Epithelial cell of alveolus of lung (primary cell): ENCODE results near the gene REXO2. TPM values are rescaled to one million over a fixed set of nuclear protein-coding genes. Genes with fewer than 3 reads are reported as not detected.

Experiments used
- total RNA-seq: library from RNA; depleted of rRNA; stranded (reverse); fragments of >200 nt; gene quantifications from 2 replicates; pipeline ENCODE4 v1.2.1, GENCODE V29; 2015

Gene REXO2
- 103 and 231 TPM in 2 replicates for total RNA-seq

DNA sequence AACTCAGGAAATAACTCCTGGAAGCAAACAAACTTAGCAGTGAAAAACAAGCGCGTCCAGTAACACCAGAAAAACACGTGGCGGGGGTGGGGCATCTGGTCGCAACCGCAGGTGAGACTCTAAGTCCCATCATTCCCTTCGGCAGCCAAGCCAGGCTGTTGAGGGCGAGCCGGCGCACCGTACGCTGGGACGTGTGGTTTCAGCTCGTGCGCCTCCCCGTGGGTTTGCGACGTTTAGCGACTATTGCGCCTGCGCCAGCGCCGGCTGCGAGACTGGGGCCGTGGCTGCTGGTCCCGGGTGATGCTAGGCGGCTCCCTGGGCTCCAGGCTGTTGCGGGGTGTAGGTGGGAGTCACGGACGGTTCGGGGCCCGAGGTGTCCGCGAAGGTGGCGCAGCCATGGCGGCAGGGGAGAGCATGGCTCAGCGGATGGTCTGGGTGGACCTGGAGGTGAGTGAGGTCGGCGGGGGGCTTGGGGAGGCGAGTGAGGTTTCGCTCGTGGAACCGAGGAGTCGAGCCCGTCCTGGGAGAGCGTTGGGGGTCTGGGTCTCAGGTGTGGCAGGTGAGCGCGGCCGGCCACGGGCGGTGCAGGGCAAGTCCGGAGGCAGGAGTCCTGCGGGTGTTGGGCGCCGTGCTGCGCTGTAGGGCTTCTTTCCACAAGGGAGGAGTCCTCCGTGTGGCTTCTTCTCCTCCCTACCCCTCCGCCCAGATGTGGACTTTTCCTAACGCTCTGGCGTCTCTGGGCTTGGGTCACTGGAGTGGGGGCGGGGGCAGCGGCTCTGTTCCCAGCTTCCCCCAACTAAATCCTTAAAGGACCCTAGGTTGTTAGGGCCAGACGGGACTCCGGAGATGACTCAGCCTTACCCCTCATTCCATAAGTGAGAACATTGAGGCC, at the start of gene REXO2:
REXO2 (plus strand) TSS at position 239 of the 892 bp plus-strand sequence; CDS start at position 301, 62 bp downstream.

DNA sequence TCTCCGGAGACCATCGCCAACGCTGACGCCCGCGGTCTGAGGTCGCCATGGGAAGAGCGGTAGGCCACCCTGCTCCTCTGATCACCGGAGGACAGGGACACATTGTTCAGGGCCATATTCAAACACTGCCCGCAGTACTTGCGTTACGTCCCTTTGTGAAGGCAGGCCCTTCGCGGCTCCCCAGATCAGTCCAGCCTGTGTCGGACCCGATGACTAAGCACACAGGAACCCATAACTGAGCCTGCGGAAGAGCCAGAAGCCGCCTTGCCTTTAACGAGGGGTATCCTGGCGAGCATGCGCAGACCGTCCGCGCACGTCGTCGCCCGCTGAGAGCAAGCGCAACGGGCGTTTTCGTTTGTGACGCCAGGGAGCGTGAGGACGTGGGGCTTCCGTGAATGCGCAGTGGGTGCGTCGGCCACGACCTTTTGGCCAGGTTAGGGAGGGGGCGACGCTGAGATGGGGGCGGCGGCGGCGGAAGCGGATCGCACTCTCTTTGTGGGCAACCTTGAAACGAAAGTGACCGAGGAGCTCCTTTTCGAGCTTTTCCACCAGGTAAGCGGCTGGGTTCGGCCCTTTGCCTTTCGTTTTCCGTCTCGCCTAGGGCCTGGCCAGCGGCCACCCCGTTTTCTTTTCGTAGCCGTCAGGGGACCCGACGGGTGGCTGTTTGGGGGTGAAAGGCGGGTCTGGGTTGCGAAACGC, 38.9 kb upstream of the REXO2 start, which contains the start of the genes C11orf71 and RBM7:
C11orf71 (minus strand) TSS at position 296 of the 699 bp plus-strand sequence; CDS start at position 116, 180 bp downstream.
RBM7 (plus strand) TSS at position 451 of the 699 bp plus-strand sequence; CDS start at position 457, 6 bp downstream.

Other genes starting within 250 kb of the REXO2 start
- 292 and 504 TPM in 2 replicates for gene NNMT, start 143.1 kb upstream of the REXO2 start, total RNA-seq
- 4.0 and 7.3 TPM in 2 replicates for gene C11orf71, start 39.0 kb upstream of the REXO2 start, total RNA-seq
- 25.3 and 31.4 TPM in 2 replicates for gene RBM7, start 38.8 kb upstream of the REXO2 start, total RNA-seq
- not detected in 2 replicates for gene NXPE1, start 120.4 kb downstream of the REXO2 start, total RNA-seq
- gene NXPE4, start 156.3 kb downstream of the REXO2 start, total RNA-seq: not detected in 2 replicates
- gene NXPE2, start 239.1 kb downstream of the REXO2 start, total RNA-seq: not detected in 2 replicates